Activated CD4-positive, alpha-beta memory T cell treated with anti-CD3 and anti-CD28 coated beads for 36 hours (primary cell): ENCODE data around the gene NFATC1. TPM values are rescaled to one million over a fixed set of nuclear protein-coding genes. Genes with fewer than 3 reads are reported as not detected.

ENCODE experiments used
- CTCF ChIA-PET: fragments of 350-600 bp; sonication (Branson Sonifier 250); formaldehyde crosslinking; loops from one replicate; lab custom pipeline; 2021; ENCODE audit warnings: antibody characterized with exemption, inconsistent platforms; lab: Charles Lee
- POLR2A ChIA-PET: fragments of 350-600 bp; sonication (Branson Sonifier 250); formaldehyde crosslinking; loops from one replicate; lab custom pipeline; 2021; ENCODE audit warnings: antibody characterized with exemption; lab: Charles Lee
- DNase-seq: peaks from one replicate; pipeline ENCODE4 v3.0.0-alpha.2; 2020
- H3K27ac Mint-ChIP-seq: one replicate; pipeline ENCODE4 v1.8.0; 2021; ENCODE audit warnings: mixed read lengths
- H3K27me3 Mint-ChIP-seq: one replicate; pipeline ENCODE4 v1.8.0; 2021; ENCODE audit warnings: mixed read lengths
- H3K36me3 Mint-ChIP-seq: one replicate; pipeline ENCODE4 v1.8.0; 2021; ENCODE audit warnings: mixed read lengths
- H3K4me1 Mint-ChIP-seq: one replicate; pipeline ENCODE4 v1.8.0; 2021; ENCODE audit warnings: low read depth, mixed read lengths
- H3K4me3 Mint-ChIP-seq: one replicate; pipeline ENCODE4 v1.8.0; 2021; ENCODE audit warnings: mild to moderate bottlenecking, mixed read lengths
- H3K9me3 Mint-ChIP-seq: one replicate; pipeline ENCODE4 v1.8.0; 2021; ENCODE audit warnings: mixed read lengths
- intact Hi-C: fragments of 100-400 bp; cut with micrococcal nuclease; formaldehyde crosslinking; loops from one replicate; pipeline ENCODE4 v1.15.1; 2023
- total RNA-seq, 2 experiments: library from RNA; stranded (reverse); gene quantifications; one replicate each; pipeline ENCODE4 v1.2.3, GENCODE V29; 2021

The NFATC1 gene
- total RNA-seq, 2 experiments from 2014 or later = 83.7 to 85.4 TPM

GRCh38 chr18:79523736-79524180, 128.0 kb downstream of the NFATC1 start:
- Mint-ChIP-seq H3K27me3 (no peaks in the 10 kb centered on the region), H3K9me3 (no peaks in the 10 kb centered on the region), H3K4me3 (peak overlapping the region; percentile 75), H3K36me3 (peaks cover 12% of the 10 kb centered on the region), H3K4me1 (peaks cover 63% of the 10 kb centered on the region), H3K27ac (peak overlapping the region; percentile 99)
- CTCF ChIA-PET = interaction anchor here (0.8 to 10.3 kb wide), 9 partner anchors 15 to 144 kb away, joined by 3 to 176 read pairs (median 12); partner anchors contain the start of gene NFATC1
- intact Hi-C loops = loop anchor here (1.0 to 10.0 kb wide), 8 partner anchors 19 to 459 kb away; partner anchors contain the start of genes ATP9B, CTDP1 and NFATC1
- POLR2A ChIA-PET = interaction anchor here (0.8 to 2.9 kb wide), 11 partner anchors 17 to 159 kb away, joined by 3 to 63 read pairs (median 12); partner anchors contain the start of gene NFATC1
- DNase-seq = peak; percentile 88

- intact Hi-C loops = loop anchor here (1.0 to 10.0 kb wide), 3 partner anchors 120 to 460 kb away; partner anchors contain the start of gene ATP9B
- H3K4me1 Mint-ChIP-seq = peaks cover 59% of the 10 kb centered on the region
- H3K4me3 Mint-ChIP-seq = peak overlapping the region; percentile 75
- ChIA-PET POLR2A (interaction anchor here (0.8 to 2.9 kb wide), 10 partner anchors 18 to 158 kb away, joined by 3 to 63 read pairs (median 14); partner anchors contain the start of gene NFATC1), CTCF (interaction anchor here (1.3 to 10.3 kb wide), 8 partner anchors 16 to 145 kb away, joined by 5 to 176 read pairs (median 14); partner anchors contain the start of gene NFATC1)
- peak overlapping the region; percentile 99 for H3K27ac Mint-ChIP-seq
- no peaks in the 10 kb centered on the region for H3K27me3 Mint-ChIP-seq
- DNase-seq = peak; percentile 68
- H3K36me3 Mint-ChIP-seq = peaks cover 18% of the 10 kb centered on the region
- no peaks in the 10 kb centered on the region for H3K9me3 Mint-ChIP-seq
Observed at GRCh38 chr18:79524181-79525078, 128.7 kb downstream of the NFATC1 start.

- H3K36me3 Mint-ChIP-seq = peaks cover 18% of the 10 kb centered on the region
- peak overlapping the region; percentile 20 for H3K4me3 Mint-ChIP-seq
- H3K9me3 Mint-ChIP-seq = no peaks in the 10 kb centered on the region
- no peaks in the 10 kb centered on the region for H3K27me3 Mint-ChIP-seq
- peak; percentile 10 for DNase-seq
- ChIA-PET CTCF (interaction anchor here (1.0 to 10.3 kb wide), 3 partner anchors 90 to 146 kb away, joined by 3 to 176 read pairs (median 4); no protein-coding TSS in a partner anchor), POLR2A (interaction anchor here (0.8 kb wide), 1 partner anchor 90 kb away, joined by 3 read pairs; no protein-coding TSS in a partner anchor)
- intact Hi-C loops = loop anchor here (10.0 kb wide), 2 partner anchors 119 to 461 kb away; partner anchors contain the start of gene ATP9B
- peak overlapping the region; percentile 82 for H3K27ac Mint-ChIP-seq
- peaks cover 45% of the 10 kb centered on the region for H3K4me1 Mint-ChIP-seq
Observed at GRCh38 chr18:79525556-79526467, 130.1 kb downstream of the NFATC1 start.

GRCh38 chr18:79526468-79527460, 131.0 kb downstream of the NFATC1 start:
- intact Hi-C loops = loop anchor here (10.0 kb wide), 2 partner anchors 118 to 462 kb away; partner anchors contain the start of gene ATP9B
- peak; percentile 9 for DNase-seq
- H3K9me3 Mint-ChIP-seq = no peaks in the 10 kb centered on the region
- no peak overlapping the region for H3K27ac Mint-ChIP-seq
- peaks cover 21% of the 10 kb centered on the region for H3K36me3 Mint-ChIP-seq
- peaks cover 36% of the 10 kb centered on the region for H3K4me1 Mint-ChIP-seq
- no peak overlapping the region for H3K4me3 Mint-ChIP-seq
- no peaks in the 10 kb centered on the region for H3K27me3 Mint-ChIP-seq
- ChIA-PET POLR2A (no interaction called here), CTCF (interaction anchor here (1.1 to 10.3 kb wide), 4 partner anchors 91 to 147 kb away, joined by 4 to 176 read pairs (median 4); no protein-coding TSS in a partner anchor)

- Mint-ChIP-seq H3K9me3 (no peaks in the 10 kb centered on the region), H3K4me1 (peaks cover 25% of the 10 kb centered on the region), H3K27ac (no peak overlapping the region), H3K4me3 (no peak overlapping the region), H3K27me3 (no peaks in the 10 kb centered on the region), H3K36me3 (peaks cover 21% of the 10 kb centered on the region)
- ChIA-PET CTCF (interaction anchor here (1.0 to 10.3 kb wide), 7 partner anchors 11 to 167 kb away, joined by 3 to 176 read pairs (median 4); no protein-coding TSS in a partner anchor), POLR2A (no interaction called here)
- intact Hi-C loops = loop anchor here (1.0 to 10.0 kb wide), 3 partner anchors 117 to 463 kb away; partner anchors contain the start of gene ATP9B
- DNase-seq = no peak
Observed at GRCh38 chr18:79527656-79528315, 132.1 kb downstream of the NFATC1 start.

- POLR2A ChIA-PET = no interaction called here
- intact Hi-C loops = loop anchor here (1.0 to 10.0 kb wide), 3 partner anchors 116 to 464 kb away; partner anchors contain the start of gene ATP9B
Observed at GRCh38 chr18:79528316-79528695, 132.6 kb downstream of the NFATC1 start.

GRCh38 chr18:79528846-79529245, 133.1 kb downstream of the NFATC1 start:
- CTCF ChIA-PET = interaction anchor here (0.8 to 10.3 kb wide), 9 partner anchors 12 to 168 kb away, joined by 3 to 176 read pairs (median 4); no protein-coding TSS in a partner anchor
- H3K4me1 Mint-ChIP-seq = peaks cover 15% of the 10 kb centered on the region
- no peak overlapping the region for H3K4me3 Mint-ChIP-seq
- H3K27ac Mint-ChIP-seq = no peak overlapping the region
- peak; percentile 81 for DNase-seq
- POLR2A ChIA-PET = no interaction called here
- intact Hi-C loops = loop anchor here (1.0 to 10.0 kb wide), 3 partner anchors 116 to 464 kb away; partner anchors contain the start of gene ATP9B
- no peaks in the 10 kb centered on the region for H3K27me3 Mint-ChIP-seq
- H3K9me3 Mint-ChIP-seq = no peaks in the 10 kb centered on the region
- H3K36me3 Mint-ChIP-seq = peaks cover 21% of the 10 kb centered on the region

More at GRCh38 chr18:79528316-79528695, 132.6 kb downstream of the NFATC1 start:
- Mint-ChIP-seq H3K36me3 (peaks cover 21% of the 10 kb centered on the region), H3K9me3 (no peaks in the 10 kb centered on the region), H3K4me1 (peaks cover 20% of the 10 kb centered on the region), H3K27ac (no peak overlapping the region), H3K27me3 (no peaks in the 10 kb centered on the region), H3K4me3 (no peak overlapping the region)
- CTCF ChIA-PET = interaction anchor here (1.0 to 10.3 kb wide), 7 partner anchors 12 to 168 kb away, joined by 3 to 176 read pairs (median 4); no protein-coding TSS in a partner anchor
- no peak for DNase-seq

GRCh38 chr18:79529296-79529695, 133.6 kb downstream of the NFATC1 start:
- ChIA-PET CTCF (interaction anchor here (0.8 to 10.3 kb wide), 9 partner anchors 10 to 161 kb away, joined by 3 to 176 read pairs (median 4); no protein-coding TSS in a partner anchor), POLR2A (no interaction called here)
- no peak for DNase-seq
- no peak overlapping the region for H3K4me3 Mint-ChIP-seq
- no peaks in the 10 kb centered on the region for H3K27me3 Mint-ChIP-seq
- intact Hi-C loops = loop anchor here (10.0 kb wide), 2 partner anchors 116 to 464 kb away; partner anchors contain the start of gene ATP9B
- H3K4me1 Mint-ChIP-seq = peaks cover 12% of the 10 kb centered on the region
- no peak overlapping the region for H3K27ac Mint-ChIP-seq
- peaks cover 21% of the 10 kb centered on the region for H3K36me3 Mint-ChIP-seq
- no peaks in the 10 kb centered on the region for H3K9me3 Mint-ChIP-seq

GRCh38 chr18:79529991-79530390, 134.3 kb downstream of the NFATC1 start:
- Mint-ChIP-seq H3K4me1 (peaks cover 7% of the 10 kb centered on the region), H3K36me3 (peaks cover 19% of the 10 kb centered on the region), H3K27ac (no peak overlapping the region), H3K27me3 (no peaks in the 10 kb centered on the region), H3K9me3 (no peaks in the 10 kb centered on the region), H3K4me3 (no peak overlapping the region)
- intact Hi-C loops = loop anchor here (10.0 kb wide), 2 partner anchors 115 to 465 kb away; partner anchors contain the start of gene ATP9B
- POLR2A ChIA-PET = no interaction called here
- CTCF ChIA-PET = interaction anchor here (1.0 to 10.3 kb wide), 8 partner anchors 9 to 162 kb away, joined by 3 to 176 read pairs (median 4); no protein-coding TSS in a partner anchor
- DNase-seq = no peak
